Inferior parietal cortex (tissue), 1 donor: Measurements from ENCODE around the gene PRKAR2B.
"Not testable (repeated sequence)": the region's sequence is repeated elsewhere in the genome, so short reads cannot be mapped to it uniquely, and the experiment has no call there.

ENCODE experiments used
- DNase-seq: peaks from one replicate; pipeline ENCODE4 v3.0.0-alpha.2; 2016; ENCODE audit errors: extremely low spot score

PRKAR2B gene

DNA sequence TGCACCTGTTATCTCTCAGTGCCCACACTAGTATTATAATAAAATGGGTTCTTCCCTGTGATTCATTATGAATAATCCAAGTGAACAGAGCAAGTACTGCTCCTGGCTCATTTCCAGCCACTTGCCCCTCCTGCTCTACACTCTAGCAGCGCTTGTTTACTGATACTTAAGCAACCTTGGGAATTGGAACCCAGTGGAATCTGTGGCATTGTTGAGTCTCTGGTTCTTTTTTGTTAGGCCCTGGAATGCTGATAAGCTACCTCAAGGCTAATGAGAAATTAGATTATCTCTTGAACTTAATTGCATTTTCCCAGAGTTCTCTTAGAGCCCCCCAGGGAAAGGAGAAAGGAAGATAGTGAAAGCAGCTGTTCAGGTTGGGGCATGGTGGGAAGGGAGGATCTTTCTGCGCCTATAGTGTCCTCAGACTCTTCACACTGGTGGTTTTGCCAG is 34.0 kb downstream of the PRKAR2B start:
- DNase-seq = no peak

DNA sequence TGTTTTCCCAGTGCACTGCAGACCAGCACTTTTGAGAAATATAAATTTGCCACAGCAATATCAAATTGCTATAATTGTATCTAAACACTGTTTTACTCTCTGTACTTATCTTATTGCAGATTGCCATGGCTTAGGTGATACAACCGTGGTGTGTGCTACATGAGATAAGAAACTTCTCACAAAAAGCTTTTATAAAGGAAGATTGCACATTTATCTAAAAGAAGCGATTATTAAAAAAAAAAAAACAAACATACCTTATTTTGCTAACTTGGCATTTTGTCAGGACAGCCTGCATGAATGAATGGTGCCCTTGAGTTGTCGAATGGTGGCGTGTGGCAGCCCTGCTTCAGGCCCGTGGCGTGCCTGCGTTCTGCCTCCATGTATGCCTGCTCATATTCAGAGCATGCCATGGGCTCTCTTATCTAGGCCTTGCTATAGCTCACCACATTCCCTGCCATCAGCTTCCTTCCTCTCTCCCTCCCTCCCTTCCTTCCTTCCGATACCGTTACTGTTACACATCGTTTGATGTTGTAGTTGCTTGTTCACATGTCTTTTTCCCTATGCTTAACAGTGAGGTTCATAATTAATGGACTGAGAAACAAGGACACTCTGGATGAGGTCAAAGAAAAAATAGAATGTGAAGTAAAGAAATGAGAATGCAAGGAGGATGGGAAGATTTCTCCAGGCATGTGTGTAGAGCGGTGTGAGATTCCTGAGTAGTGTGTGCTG is 34.9 kb downstream of the PRKAR2B start:
- no peak for DNase-seq

DNA sequence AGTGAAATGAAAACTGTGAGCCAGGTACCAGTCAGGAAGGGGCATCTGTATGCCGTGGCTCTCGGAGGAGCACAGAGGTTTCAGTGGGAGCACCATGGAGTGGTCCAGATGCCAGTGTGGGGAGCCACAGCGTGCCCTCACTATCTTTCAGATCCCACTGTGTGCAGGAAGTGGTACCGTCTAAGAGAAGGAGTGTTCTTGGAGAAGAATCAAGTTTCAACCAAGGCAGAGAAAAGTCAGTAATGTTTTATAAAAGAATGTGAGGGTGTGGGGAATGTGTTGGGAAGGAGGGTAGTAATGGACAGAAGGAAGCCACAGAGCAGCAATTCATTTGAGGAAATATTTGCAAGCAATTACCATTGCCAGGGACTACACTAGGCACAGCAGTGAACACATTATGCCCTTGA is 35.6 kb downstream of the PRKAR2B start:
- DNase-seq = no peak

DNA sequence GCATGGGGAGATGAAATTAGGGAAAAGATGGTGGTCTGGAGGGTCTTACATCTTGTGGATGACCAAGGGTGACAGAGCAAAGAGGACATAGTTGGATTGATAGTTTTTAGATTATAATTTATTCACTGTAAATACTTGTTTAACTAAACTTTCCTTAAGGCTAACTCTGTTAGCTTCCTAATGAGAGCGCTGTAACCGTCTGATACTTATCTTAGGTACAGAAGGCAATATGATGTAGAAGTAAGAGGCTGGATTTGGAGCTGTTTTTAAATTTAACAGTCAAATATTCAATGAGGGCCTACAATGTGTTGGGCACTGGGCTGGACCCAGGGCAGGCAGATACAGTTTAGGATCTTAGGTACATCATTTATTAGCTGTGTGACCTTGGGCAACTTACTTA is 36.0 kb downstream of the PRKAR2B start:
- DNase-seq = no peak

DNA sequence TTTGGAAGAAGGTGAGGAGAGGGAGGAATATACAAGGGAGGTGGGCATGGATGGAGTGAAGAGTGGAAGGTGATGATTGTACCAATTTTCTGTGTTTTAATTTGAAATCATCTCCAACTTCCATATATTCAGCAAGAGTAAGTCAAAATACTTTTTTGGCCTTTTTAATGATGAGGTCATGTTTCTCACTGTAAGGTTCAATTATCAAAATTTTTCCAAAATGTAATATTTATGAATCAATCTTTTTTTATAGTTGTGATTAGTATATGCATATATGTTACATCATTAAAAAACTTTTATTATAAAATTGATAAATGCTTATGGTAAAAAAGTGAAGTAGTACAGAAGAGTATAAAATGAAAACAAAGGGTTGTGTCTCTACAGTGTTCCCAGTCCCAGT is 40.7 kb downstream of the PRKAR2B start:
- no peak for DNase-seq

DNA sequence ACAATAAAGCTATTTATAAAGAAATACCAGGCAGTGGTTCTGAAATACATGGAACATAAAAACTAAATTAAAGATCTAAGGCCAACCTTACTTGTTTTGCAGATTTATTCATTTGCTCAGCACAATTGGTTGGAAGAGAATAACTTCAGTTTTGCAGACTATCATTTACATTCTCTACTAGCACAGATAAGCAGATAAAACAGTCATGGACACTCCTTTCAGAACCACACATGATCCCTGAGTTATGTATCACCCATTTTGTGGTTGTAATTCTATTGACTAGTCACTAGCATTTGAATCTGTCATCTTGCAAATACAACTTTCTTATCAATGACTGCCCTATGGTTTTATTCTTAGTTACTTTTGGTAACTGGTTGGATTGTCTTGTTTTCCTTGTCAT is 45.1 kb downstream of the PRKAR2B start:
- no peak for DNase-seq

DNA sequence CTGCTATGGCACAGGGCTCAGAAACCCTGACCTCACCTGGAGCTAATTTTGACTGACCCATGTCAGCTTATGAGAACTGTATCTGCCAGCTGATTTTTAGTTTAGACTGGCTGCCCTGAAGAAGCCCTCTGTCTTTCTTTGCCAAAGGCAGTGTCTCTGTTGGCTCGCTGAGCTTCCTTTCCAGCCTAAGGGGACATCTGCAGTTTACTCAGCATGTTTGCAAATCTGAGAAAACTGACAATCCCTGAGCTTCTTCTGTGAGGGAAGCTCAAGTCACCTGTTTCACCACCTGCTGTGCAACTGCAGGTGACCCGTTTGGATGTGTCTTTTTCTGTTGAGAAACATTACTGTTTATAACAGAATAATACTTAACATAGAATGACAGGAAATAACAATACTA is 46.0 kb downstream of the PRKAR2B start:
- no peak for DNase-seq

DNA sequence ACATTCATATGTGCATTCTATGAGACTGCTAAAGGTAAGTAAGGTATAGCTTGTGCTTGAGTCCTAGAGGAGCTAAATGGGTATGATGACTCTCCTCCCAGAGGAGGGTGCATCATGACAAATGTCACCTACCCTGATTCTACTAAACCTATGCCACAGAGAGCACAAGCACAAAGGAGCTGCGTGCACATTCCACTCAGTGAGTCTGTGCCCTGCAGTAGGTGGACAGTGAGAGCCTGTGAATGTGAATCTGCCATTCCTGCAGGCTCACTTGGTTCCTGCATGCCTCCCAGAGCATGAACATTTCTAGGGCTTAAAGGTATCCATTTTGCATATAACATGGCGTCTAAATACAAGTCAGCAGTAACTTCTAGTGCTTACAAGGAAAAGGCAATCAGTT is 46.8 kb downstream of the PRKAR2B start:
- DNase-seq = no peak

DNA sequence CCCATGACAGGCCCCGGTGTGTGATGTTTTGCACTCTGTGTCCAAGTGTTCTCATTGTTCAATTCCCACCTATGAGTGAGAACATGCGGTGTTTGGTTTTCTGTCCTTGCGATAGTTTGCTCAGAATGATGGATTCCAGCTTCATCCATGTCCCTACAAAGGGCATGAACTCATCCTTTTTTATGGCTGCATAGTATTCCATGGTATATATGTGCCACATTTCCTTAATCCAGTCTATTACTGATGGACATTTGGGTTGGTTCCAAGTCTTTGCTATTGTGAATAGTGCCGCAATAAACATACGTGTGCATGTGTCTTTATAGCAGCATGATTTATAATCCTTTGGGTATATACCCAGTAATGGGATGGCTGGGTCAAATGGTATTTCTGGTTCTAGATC is 49.2 kb downstream of the PRKAR2B start:
- DNase-seq = not testable (repeated sequence)

DNA sequence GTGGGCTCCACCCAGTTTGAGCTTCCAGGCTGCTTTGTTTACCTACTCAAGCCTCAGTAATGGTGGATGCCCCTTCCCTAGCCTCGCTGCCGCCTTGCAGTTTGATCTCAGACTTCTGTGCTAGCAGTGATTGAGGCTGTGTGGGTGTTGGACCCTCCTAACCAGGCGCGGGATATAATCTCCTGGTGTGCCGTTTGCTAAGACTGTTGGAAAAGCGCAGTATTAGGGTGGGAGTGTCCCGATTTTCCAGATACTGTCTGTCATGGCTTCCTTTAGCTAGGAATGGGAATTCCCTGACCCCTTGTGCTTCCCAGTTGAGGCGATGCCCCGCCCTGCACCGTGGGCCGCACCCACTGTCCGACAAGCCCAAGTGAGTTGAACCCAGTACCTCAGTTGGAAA is 54.6 kb downstream of the PRKAR2B start:
- not testable (repeated sequence) for DNase-seq

DNA sequence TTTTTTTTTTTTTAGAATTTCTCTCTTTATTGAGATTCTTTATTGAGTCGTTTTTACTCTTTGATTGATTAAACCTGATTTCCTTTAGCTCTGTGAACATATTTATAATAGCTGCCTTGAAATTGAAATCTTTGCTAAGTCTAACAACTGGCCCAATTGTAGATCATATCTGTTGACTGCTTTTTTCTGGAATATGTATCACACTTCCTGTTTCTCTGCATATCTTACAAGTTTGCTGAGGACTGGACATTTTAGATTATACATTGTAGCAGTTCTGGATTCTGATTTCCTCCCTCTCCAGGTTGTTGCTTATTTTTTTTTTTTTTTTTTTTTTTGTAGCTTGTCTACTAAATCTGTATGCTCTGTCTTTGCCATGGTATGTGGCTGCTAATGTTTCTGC is 56.3 kb downstream of the PRKAR2B start:
- DNase-seq = no peak

DNA sequence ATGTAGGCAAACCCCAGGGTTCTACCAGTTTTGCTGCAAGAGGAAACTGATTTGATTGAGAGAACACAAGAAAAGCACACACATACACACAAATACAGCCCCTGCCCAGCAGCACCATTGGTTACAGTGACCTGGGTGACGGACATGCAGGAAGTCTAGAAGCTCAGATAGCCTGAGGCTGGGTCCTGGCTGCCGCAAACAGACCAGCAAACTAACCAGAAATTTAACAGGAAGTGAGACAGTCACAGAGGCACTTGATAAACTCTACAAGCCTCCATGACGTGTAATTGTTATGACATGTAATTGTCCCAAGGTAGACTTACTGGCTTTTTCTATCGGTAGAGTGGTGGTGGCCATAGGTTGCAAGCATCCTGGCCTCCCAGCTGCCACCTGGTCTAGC is 58.9 kb downstream of the PRKAR2B start:
- DNase-seq = no peak

DNA sequence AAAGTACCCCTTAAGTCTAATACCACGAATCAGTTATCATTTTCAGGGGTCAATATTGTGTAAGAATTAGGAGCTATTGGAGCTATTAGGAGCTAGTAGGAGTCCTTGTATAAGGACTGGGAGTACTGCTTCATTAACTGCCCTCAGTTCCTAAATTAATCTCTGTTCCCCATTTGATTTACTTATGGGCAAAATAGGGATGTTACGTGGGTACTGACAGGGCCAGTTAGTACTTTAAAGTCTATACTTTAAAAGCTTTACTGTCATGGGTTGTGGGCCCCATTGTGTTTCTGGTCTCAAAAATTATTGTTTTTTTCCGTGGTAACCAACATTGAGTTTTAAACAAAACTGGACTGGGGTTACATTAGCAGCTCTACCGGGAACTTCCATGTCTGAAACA is 60.3 kb downstream of the PRKAR2B start:
- DNase-seq = no peak

DNA sequence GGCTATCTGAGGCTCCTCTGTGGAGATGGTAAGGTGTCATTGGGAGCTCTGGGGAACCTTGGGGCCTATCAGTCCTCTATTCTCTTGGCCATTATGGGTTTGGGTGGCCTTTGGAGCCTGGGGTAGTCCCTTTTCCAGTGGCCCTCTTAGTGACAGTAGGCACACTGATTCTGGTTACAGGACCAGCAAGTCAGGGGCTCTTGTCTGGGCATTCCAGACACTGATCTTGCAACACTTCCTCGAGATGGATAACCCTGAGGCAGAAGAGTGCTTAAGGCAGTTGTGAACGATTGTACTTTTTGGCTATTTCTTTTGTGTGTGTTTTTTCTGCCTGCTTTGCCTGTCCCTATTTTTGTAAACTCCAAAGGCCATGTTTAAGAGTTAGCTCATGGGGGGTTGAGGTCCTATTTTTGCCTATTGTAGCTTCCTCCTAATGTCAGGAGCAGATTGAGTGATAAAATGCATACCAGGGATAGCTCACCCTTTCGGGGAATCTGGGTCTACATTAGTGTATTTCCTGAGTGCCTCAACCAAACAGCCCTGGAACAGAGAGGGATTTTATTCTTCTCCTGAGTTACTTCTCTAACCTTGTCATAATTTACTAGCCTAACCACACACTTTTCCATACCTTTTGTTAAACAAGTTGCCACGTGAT is 61.2 kb downstream of the PRKAR2B start:
- no peak for DNase-seq

DNA sequence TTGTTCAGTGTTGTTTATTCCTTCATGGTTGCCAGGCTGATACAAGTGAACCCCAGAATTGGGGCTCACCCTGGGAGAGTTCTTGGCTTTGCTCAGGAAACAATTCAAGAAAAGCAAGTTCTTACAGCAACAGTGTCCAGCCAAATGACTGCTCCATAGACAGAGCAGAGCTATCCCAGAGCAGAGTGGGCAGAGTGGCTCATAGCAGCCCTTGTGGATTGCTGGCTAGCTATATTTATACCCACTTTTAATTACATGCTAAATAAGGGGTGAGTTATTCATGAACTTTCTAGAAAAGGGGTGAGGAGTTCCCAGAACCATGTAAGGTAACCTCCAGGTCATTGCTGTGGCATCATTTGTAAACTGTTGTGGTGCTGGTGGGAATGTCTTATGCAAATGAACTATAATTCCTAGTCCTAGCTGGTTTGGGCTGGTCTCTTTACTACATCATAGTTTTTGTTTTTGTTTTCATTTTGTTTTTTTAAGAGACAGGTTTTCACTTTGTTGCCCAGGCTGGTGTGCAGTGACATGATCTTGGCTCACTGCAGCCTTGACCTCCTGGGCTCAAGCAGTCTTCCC is 64.4 kb downstream of the PRKAR2B start:
- no peak for DNase-seq

DNA sequence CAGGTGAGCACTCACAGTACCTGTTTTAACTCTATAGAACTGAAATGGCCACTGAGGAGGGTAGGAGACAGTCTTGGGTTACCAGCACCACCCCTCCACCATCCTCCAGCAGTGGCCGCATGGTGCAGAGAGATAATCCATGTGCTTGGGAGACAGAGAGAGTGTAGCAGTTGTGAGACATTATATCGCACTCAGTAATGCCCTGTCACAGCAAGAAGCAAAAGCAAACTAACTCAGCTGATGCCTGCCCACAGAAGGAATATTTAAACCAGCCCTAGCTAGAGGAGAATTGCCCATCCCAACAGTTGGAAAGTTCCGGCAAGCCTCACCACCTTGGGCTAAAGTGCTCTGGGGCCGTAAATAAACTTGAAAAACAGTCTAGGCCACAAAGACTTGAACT is 65.5 kb downstream of the PRKAR2B start:
- DNase-seq = no peak

DNA sequence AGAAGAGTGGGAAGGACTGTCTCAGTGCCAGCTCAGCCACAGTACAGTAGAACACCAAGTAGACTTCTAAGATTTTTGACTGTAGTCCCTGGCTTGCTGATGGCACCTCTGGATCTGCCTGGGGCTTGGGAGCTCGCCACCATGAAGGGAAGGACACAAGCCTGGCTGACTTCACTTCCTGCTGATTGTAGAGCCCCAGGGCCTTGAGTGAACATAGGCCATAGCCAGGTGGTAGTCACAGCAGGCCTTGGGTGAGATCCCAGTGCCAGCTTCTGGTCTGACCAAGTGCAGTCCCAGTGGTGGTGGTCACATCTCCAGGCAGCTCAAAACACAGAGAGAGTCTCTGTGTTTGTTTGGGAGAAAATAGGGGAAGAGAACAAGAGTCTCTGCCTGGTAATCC is 66.7 kb downstream of the PRKAR2B start:
- DNase-seq = no peak

DNA sequence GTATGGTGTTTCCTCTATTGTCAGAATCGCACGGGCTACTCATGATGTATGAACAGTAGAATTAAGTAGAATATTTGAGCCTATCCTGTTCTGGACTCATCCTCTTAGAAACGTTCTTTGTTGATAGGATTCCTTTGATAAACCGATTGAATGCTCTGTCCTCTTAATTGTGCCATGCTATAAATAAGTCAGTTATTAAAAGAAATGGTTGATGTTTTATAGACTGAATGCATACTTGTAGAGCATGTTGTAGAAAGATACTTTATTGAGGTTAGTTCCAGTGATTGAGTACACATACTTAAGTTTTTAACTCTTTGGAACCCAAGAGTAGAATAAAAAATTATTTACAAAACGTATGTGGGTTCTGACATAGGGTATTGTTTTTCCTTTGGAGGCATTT is 69.4 kb downstream of the PRKAR2B start:
- DNase-seq = no peak

DNA sequence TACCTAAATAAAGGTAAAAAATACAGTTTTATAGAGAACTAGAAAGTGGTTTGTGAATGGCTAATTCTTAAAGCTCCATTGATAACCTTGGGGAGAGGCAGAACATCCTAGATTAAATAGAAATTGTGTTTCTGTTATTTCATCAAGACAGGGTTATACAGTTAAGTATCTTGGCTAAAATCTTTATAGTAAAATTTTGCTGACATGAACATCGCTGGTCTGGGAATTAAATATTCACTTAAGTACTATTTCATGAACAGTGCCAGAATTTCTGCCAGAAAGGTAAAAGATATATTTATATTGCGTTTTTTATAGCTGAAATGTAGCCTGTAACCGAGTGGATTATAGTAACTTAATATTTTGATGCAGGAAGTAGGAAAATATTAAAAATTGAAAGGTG is 70.6 kb downstream of the PRKAR2B start:
- no peak for DNase-seq

DNA sequence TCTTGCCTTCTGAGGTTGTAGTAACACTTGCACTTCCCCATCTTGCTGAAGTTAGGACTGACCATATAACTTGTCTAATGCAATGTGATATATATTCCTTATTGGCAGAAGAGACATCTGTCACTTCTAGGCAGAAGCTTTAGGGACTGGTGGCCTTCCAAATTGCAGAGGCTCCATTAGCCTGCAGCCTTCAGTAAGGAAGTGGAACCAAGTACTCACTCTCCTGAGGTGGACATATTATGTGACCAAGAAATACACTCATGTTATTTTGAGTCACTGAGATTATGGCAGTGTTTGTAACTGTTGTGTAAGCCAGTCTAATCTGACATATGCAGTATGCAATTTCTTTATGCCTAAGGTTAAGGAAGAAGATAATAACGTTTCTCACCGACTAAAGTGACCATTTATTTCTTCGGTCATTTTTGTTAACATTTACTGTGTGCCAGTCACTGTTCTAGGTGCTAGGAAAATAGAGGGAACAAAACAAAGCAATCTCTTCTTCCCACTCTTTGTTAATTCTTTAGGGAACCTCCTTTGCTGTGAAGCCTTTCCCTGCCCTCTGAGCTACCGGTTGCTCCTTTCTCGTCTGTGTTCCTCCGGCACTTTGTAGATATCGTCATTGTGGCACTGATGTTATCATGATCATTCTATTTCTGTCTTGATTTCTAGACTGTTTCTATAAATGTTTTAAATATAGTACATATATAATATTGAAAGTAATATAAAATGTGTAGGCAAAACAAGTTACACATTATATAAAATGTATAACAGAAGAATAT is 71.4 kb downstream of the PRKAR2B start:
- no peak for DNase-seq

DNA sequence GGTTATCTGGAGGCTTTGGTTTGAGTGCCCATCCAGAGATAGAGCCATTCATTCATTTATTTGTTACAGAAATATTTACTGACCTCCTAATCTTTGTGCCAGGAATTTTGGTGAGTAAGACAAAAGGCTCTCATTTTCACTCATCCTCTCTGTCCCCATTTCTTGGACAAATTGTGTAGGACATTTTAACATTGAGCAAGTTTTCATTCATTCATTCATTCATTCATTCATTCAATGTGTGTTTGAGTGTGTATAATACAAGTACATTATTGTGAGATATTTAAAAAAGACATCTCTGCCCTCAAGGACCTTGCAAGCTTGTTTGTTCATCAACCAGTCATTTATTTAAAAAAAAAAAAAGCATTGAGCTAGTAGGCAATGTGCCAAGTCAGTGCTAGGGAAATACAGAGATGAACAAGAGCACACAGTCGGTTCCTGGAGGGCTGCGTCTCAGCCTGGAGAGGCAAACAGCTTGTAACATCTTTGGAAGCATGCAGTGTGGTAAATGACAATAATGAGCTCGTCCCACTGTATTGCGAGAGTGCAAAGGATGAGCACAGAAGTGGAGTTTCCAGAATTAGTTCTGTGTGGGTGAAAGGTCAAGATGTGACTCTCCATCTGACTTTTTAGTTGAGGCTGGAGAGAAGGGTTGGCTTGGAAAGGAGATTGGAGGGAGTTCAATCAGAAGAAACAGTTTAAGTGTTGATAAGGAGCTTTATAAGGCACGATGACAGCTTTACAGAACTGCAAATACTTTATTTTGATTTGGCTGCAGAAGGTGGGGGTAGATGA is 73.8 kb downstream of the PRKAR2B start:
- DNase-seq = no peak
